Transverse colon (tissue), 4 donors: ENCODE measurements around the gene LIPT2.

Source experiments
- CTCF ChIP-seq, 5 experiments: fragments of 200-600 bp in 3 of 5; fragments of 450-650 bp in 2 of 5; sonication (generic) in 3 of 5; IDR thresholded peaks; 1 replicate in 2 of 5; 2 replicates in 3 of 5; pipeline ENCODE4 v1.5.1; 2016 to 2017; ENCODE audit warnings: antibody characterized with exemption in 5 of 5, inconsistent platforms in 3 of 5, mild to moderate bottlenecking in 2 of 5, moderate library complexity in 1 of 5
- EP300 ChIP-seq: sonication (generic); formaldehyde crosslinking; IDR thresholded peaks from one replicate; pipeline ENCODE4 v1.6.1; 2017; ENCODE audit warnings: antibody characterized with exemption, low read depth
- POLR2A ChIP-seq: fragments of 450-650 bp; IDR thresholded peaks from one replicate; pipeline ENCODE4 v1.6.1; 2016; ENCODE audit warnings: antibody characterized with exemption, mild to moderate bottlenecking, moderate library complexity
- POLR2AphosphoS5 ChIP-seq, 3 donors: sonication (generic); formaldehyde crosslinking; IDR thresholded peaks; one replicate each; pipeline ENCODE4 v1.6.1; 2016; ENCODE audit warnings: antibody characterized with exemption in 3 of 3

GRCh38 chr11:74470526-74470925 is 23.0 kb downstream of the LIPT2 start:
- TF ChIP-seq CTCF (IDR thresholded peaks at IDR 0.05): no peak
- no peak for TF ChIP-seq POLR2A
- TF ChIP-seq EP300: no peak
- no peak for TF ChIP-seq POLR2AphosphoS5 (IDR thresholded peaks at IDR 0.05)
